Type B pancreatic cell (in vitro differentiated cells): ENCODE results near the gene NOX3. TPM values are rescaled to one million over a fixed set of nuclear protein-coding genes. Genes with fewer than 3 reads are reported as not detected.

ENCODE experiments used
- DNase-seq: peaks from one replicate; pipeline ENCODE4 v3.0.0; 2021; ENCODE audit warnings: mixed read lengths; ENCODE audit not compliant: unreplicated experiment; ENCODE audit errors: extremely low spot score
- H3K27ac Mint-ChIP-seq: 2 replicates; pipeline ENCODE4 v1.8.0; 2021; ENCODE audit warnings: mild to moderate bottlenecking, mixed read lengths
- H3K27me3 Mint-ChIP-seq: 2 replicates; pipeline ENCODE4 v1.8.0; 2021; ENCODE audit warnings: mixed read lengths
- H3K36me3 Mint-ChIP-seq: 2 replicates; pipeline ENCODE4 v1.8.0; 2021; ENCODE audit warnings: mixed read lengths
- H3K4me1 Mint-ChIP-seq: one replicate; pipeline ENCODE4 v1.8.0; 2021; ENCODE audit warnings: mixed read lengths; ENCODE audit not compliant: unreplicated experiment
- H3K4me3 Mint-ChIP-seq: 2 replicates; pipeline ENCODE4 v1.8.0; 2021; ENCODE audit warnings: mild to moderate bottlenecking, mixed read lengths
- H3K9me3 Mint-ChIP-seq: 2 replicates; pipeline ENCODE4 v1.8.0; 2021; ENCODE audit warnings: mixed read lengths
- CTCF ChIP-seq: fragments of 200-600 bp; sonication (generic); conservative IDR thresholded peaks from 2 replicates; pipeline ENCODE4 v1.5.0; 2021; ENCODE audit warnings: antibody characterized with exemption, mild to moderate bottlenecking
- total RNA-seq: library from RNA; stranded (reverse); gene quantifications from 2 replicates; pipeline ENCODE4 v1.2.1, GENCODE V29; 2021; ENCODE audit warnings: low replicate concordance

NOX3 gene
- total RNA-seq, 1 donor from 2014 or later: not detected

GRCh38 chr6:155409391-155409790 is 46.2 kb downstream of the NOX3 start:
- no peaks in the 10 kb centered on the region for H3K9me3 Mint-ChIP-seq
- H3K27ac Mint-ChIP-seq: no peak overlapping the region
- no peak for DNase-seq
- no peaks in the 10 kb centered on the region for H3K36me3 Mint-ChIP-seq
- no peak overlapping the region for H3K4me3 Mint-ChIP-seq
- no peaks in the 10 kb centered on the region for H3K27me3 Mint-ChIP-seq
- TF ChIP-seq CTCF: no peak
- H3K4me1 Mint-ChIP-seq: peaks cover 4% of the 10 kb centered on the region

GRCh38 chr6:155408981-155409380 is 46.7 kb downstream of the NOX3 start:
- Mint-ChIP-seq H3K9me3 (no peaks in the 10 kb centered on the region), H3K36me3 (no peaks in the 10 kb centered on the region), H3K4me1 (peaks cover 4% of the 10 kb centered on the region), H3K27ac (no peak overlapping the region), H3K27me3 (no peaks in the 10 kb centered on the region), H3K4me3 (no peak overlapping the region)
- no peak for TF ChIP-seq CTCF
- no peak for DNase-seq

- H3K4me3 Mint-ChIP-seq: no peak overlapping the region
- peaks cover 4% of the 10 kb centered on the region for H3K4me1 Mint-ChIP-seq
- no peaks in the 10 kb centered on the region for H3K27me3 Mint-ChIP-seq
- no peak for TF ChIP-seq CTCF
- DNase-seq: no peak
- no peaks in the 10 kb centered on the region for H3K9me3 Mint-ChIP-seq
- H3K36me3 Mint-ChIP-seq: no peaks in the 10 kb centered on the region
- H3K27ac Mint-ChIP-seq: no peak overlapping the region
Measured at GRCh38 chr6:155408231-155408630, 47.4 kb downstream of the NOX3 start.

DNA sequence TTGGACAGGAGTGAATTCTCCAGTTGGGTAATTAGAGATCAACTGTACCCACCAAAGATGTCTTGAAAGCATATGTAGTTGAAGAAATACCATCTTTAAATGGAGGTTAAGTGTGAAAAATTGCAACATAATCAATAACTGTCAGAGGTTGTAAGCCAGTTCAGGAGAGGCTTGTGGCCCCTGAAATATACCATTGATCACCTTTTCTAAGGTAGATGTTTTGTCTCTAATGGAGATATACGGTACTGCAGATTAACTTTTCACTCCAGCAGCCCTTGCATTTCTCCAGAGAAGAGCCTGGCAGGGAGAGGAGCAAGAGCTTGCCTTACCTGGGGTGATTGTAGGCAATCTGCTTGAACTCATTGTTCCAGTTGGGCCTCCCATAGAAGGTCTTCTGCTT is 48.8 kb downstream of the NOX3 start:
- no peak for DNase-seq
- no peaks in the 10 kb centered on the region for H3K36me3 Mint-ChIP-seq
- H3K4me1 Mint-ChIP-seq: peaks cover 4% of the 10 kb centered on the region
- TF ChIP-seq CTCF: peak; percentile 53
- no peak overlapping the region for H3K4me3 Mint-ChIP-seq
- H3K27me3 Mint-ChIP-seq: no peaks in the 10 kb centered on the region
- H3K27ac Mint-ChIP-seq: no peak overlapping the region
- H3K9me3 Mint-ChIP-seq: no peaks in the 10 kb centered on the region

- DNase-seq: no peak
- Mint-ChIP-seq H3K9me3 (no peaks in the 10 kb centered on the region), H3K27me3 (no peaks in the 10 kb centered on the region), H3K4me1 (peaks cover 5% of the 10 kb centered on the region), H3K27ac (no peak overlapping the region), H3K36me3 (no peaks in the 10 kb centered on the region), H3K4me3 (no peak overlapping the region)
- TF ChIP-seq CTCF: no peak
Measured at GRCh38 chr6:155404937-155405336, 50.7 kb downstream of the NOX3 start.
